Stimulated activated CD4-positive, alpha-beta T cell treated with anti-CD3 and anti-CD28 coated beads, TNF-alpha, amount 100 ng/mL, for 4 hours (primary cell): ENCODE results near the gene VPS29.
A peak's percentile ranks its signal among the peaks of the same experiment; 100 is the strongest.

Experiments
- DNase-seq, 3 experiments: peaks; one replicate each; pipeline ENCODE4 v3.0.0-alpha.2; 2020; ENCODE audit warnings: low read depth in 3 of 3

The VPS29 gene

DNA sequence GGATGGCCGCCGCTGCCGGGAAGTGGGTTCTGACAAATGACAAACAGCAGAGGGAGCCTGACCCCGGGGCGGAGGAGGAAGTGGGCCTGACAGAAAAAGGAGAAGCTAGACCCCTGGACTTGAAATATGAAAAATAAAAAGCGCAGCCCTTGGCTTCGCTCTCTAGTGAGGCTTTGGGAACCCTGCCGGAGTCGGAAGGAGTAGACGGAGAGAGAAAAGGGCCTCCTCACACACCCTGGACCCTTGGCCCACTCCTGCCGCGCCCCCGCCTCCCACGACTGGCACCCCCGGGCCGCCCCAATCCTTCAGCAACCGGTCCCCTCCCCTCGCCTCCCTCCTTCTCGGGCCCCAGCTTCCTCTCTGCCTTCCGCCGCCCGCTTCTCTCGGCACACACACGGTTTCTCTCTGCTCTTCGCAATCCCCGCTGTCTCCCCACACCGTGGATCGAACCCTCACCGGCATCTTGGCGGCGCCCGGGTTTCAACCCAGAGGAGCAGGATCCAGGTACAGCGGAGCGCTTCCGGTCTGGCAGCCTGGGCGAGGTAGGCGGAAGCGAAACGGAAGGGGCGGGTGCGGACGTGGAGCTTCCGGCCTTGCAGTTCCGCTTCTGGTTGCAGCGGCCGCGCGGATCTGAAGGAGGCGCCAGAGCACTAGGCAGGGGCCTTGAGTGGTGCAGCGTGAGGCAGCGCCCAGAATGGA lies 52.0 kb downstream of the VPS29 start, which contains the start of gene ARPC3:
Gene ARPC3 (minus strand): TSS at position 539 of the 699 bp plus-strand sequence. CDS start 77 bp downstream, at position 462.
- peak; percentile 83 to 89 (median 89) for DNase-seq

DNA sequence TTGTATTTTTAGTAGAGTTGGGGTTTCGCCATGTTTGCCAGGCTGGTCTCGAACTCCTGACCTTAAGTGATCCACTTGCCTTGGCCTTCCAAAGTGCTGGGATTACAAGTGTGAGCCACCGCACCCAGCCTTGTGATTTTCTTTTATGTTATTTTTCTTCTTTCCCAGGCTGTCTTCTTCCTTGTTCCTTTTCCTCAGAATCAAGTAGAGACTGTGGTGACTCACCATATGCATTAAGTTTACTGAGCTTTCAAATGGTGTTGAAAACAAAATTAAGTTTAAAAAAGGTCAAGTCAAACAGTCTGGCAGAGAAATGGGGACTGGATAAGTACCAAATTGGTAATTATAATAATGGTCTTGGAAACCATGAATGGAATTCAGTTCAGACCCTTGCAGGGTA lies 57.5 kb downstream of the VPS29 start:
- DNase-seq: no peak
